GM23338 (cell line): ENCODE measurements around the gene TSHZ2. TPM values are rescaled to one million over a fixed set of nuclear protein-coding genes. Genes with fewer than 3 reads are reported as not detected.

ENCODE experiments used
- ATAC-seq: fragments of 200-7000 bp; cut with Tn5 transposase; 3 replicates; pipeline ENCODE4 v1.9.1; 2020
- DNase-seq: peaks from one replicate; pipeline ENCODE4 v3.0.0-alpha.2; 2015; ENCODE audit warnings: low spot score
- H2AFZ ChIP-seq: fragments of 200-600 bp; sonication (generic); 2 replicates; pipeline ENCODE4 v1.8.0; 2016; ENCODE audit warnings: antibody characterized with exemption, mild to moderate bottlenecking, moderate library complexity
- H3F3A ChIP-seq: fragments of 200-600 bp; sonication (generic); replicated peaks from 2 replicates; pipeline ENCODE4 v1.8.0; 2017; ENCODE audit warnings: antibody characterized with exemption, mixed run types, low read depth
- H3K27ac ChIP-seq: fragments of 200-600 bp; sonication (generic); 2 replicates; pipeline ENCODE4 v1.6.1; 2016; ENCODE audit warnings: low read depth
- H3K27me3 ChIP-seq: fragments of 200-600 bp; sonication (generic); 2 replicates; pipeline ENCODE4 v1.8.0; 2016; ENCODE audit warnings: mild to moderate bottlenecking, mixed run types, moderate library complexity; ENCODE audit not compliant: insufficient read depth
- H3K36me3 ChIP-seq: fragments of 200-600 bp; sonication (generic); 2 replicates; pipeline ENCODE4 v1.8.0; 2016; ENCODE audit warnings: mild to moderate bottlenecking; ENCODE audit not compliant: insufficient read depth
- H3K4me1 ChIP-seq: fragments of 200-600 bp; sonication (generic); 2 replicates; pipeline ENCODE4 v1.8.0; 2016; ENCODE audit warnings: mild to moderate bottlenecking, moderate library complexity; ENCODE audit not compliant: insufficient read depth
- H3K4me2 ChIP-seq: fragments of 200-600 bp; sonication (generic); 2 replicates; pipeline ENCODE4 v1.7.1; 2017; ENCODE audit warnings: mixed run types
- H3K4me3 ChIP-seq: fragments of 200-600 bp; sonication (generic); 2 replicates; pipeline ENCODE4 v1.6.1; 2016; ENCODE audit warnings: mixed run types
- H3K79me2 ChIP-seq: fragments of 200-600 bp; sonication (generic); replicated peaks from 2 replicates; pipeline ENCODE4 v1.8.0; 2017; ENCODE audit warnings: mild to moderate bottlenecking; ENCODE audit not compliant: insufficient read depth
- H3K9me2 ChIP-seq: fragments of 200-600 bp; sonication (generic); 2 replicates; pipeline ENCODE4 v1.8.0; 2017; ENCODE audit not compliant: insufficient read depth
- H4K20me1 ChIP-seq: fragments of 200-600 bp; sonication (generic); replicated peaks from 2 replicates; pipeline ENCODE4 v1.8.0; 2017; ENCODE audit warnings: mild to moderate bottlenecking; ENCODE audit not compliant: insufficient read depth
- H3K27ac Mint-ChIP-seq: 2 replicates; pipeline ENCODE4 v1.8.0; 2020; ENCODE audit warnings: inconsistent platforms, mild to moderate bottlenecking, moderate library complexity, mixed read lengths
- H3K27me3 Mint-ChIP-seq: 3 replicates; pipeline ENCODE4 v1.8.0; 2022; ENCODE audit warnings: low read depth, mild to moderate bottlenecking, moderate library complexity, mixed read lengths, inconsistent platforms; ENCODE audit not compliant: insufficient read depth, poor library complexity
- H3K36me3 Mint-ChIP-seq: 3 replicates; pipeline ENCODE4 v1.8.0; 2021; ENCODE audit warnings: low read depth, mild to moderate bottlenecking, inconsistent platforms, moderate library complexity, mixed read lengths
- H3K4me1 Mint-ChIP-seq: 3 replicates; pipeline ENCODE4 v1.8.0; 2020; ENCODE audit warnings: mild to moderate bottlenecking, inconsistent platforms, mixed read lengths
- H3K4me3 Mint-ChIP-seq: 3 replicates; pipeline ENCODE4 v1.8.0; 2021; ENCODE audit warnings: moderate library complexity, mild to moderate bottlenecking, inconsistent platforms, mixed read lengths
- H3K9me3 Mint-ChIP-seq: 3 replicates; pipeline ENCODE4 v1.8.0; 2020; ENCODE audit warnings: moderate library complexity, mild to moderate bottlenecking, inconsistent platforms, mixed read lengths
- CREB1 ChIP-seq: fragments of 250-450 bp; sonication (Bioruptor Pico); IDR thresholded peaks from 2 replicates; pipeline ENCODE4 v1.5.0; 2020; ENCODE audit warnings: low read depth, mild to moderate bottlenecking, moderate library complexity
- ETS1 ChIP-seq: IDR thresholded peaks from 2 replicates; pipeline ENCODE4 v1.6.1; 2016; ENCODE audit warnings: antibody characterized with exemption
- EZH2 ChIP-seq: fragments of 200-600 bp; sonication (generic); IDR thresholded peaks from one replicate; pipeline ENCODE4 v1.8.0; 2017; ENCODE audit warnings: antibody characterized with exemption, mild to moderate bottlenecking, low read depth; ENCODE audit not compliant: unreplicated experiment
- JUNB ChIP-seq: IDR thresholded peaks from one replicate; pipeline ENCODE4 v1.6.1; 2016; ENCODE audit warnings: antibody characterized with exemption; ENCODE audit not compliant: unreplicated experiment
- NANOG ChIP-seq: IDR thresholded peaks from 2 replicates; pipeline ENCODE4 v1.6.1; 2016; ENCODE audit warnings: antibody characterized with exemption, borderline replicate concordance
- POLR2AphosphoS5 ChIP-seq: IDR thresholded peaks from 2 replicates; pipeline ENCODE4 v1.6.1; 2016; ENCODE audit warnings: antibody characterized with exemption, low read depth
- REST ChIP-seq: IDR thresholded peaks from one replicate; pipeline ENCODE4 v1.6.1; 2018; ENCODE audit warnings: antibody characterized with exemption; ENCODE audit not compliant: unreplicated experiment
- STAT1 ChIP-seq: IDR thresholded peaks from one replicate; pipeline ENCODE4 v1.6.1; 2016; ENCODE audit warnings: antibody characterized with exemption; ENCODE audit not compliant: unreplicated experiment
- ZNF114 ChIP-seq: fragments of 250-450 bp; sonication (Bioruptor Pico); IDR thresholded peaks from 2 replicates; pipeline ENCODE4 v1.5.0; 2020; ENCODE audit warnings: mild to moderate bottlenecking, moderate library complexity
- polyA plus RNA-seq: library from polyadenylated mRNA; unstranded; fragments of >200 nt; fragmentation: Nextera tagmentation; extraction: Ambion mirVana; gene quantifications from 2 replicates; pipeline ENCODE4 v1.2.1, GENCODE V29; 2016
- total RNA-seq: library from RNA; depleted of rRNA; stranded (reverse); fragments of >200 nt; shearing (Covaris generic); gene quantifications from 2 replicates; pipeline ENCODE4 v1.2.3, GENCODE V29; 2014

The TSHZ2 gene
- total and polyA plus RNA-seq, 2 experiments from 2014 or later: 0.49 to 1.3 TPM

GRCh38 chr20:53360852-53361251, 388.7 kb downstream of the TSHZ2 start:
- H3K4me1 Mint-ChIP-seq: peaks cover 7% of the 10 kb centered on the region
- peaks cover 5% of the 10 kb centered on the region; the same call in 1 of the 2 replicates for H3K9me2 ChIP-seq
- H3K27ac Mint-ChIP-seq: no peak overlapping the region
- TF ChIP-seq ETS1 (no peak), CREB1 (CRISPR knock-in tag) (no peak), POLR2AphosphoS5 (no peak)
- H3K4me3 ChIP-seq: no peak overlapping the region
- no peaks in the 10 kb centered on the region for H3K27me3 ChIP-seq
- no peaks in the 10 kb centered on the region for H3K79me2 ChIP-seq
- no peaks in the 10 kb centered on the region; the same call in 2 of the 3 replicates for H3K36me3 Mint-ChIP-seq
- peaks cover 5% of the 10 kb centered on the region; the same call in 1 of the 3 replicates for H3K9me3 Mint-ChIP-seq
- no peak overlapping the region for H3K4me2 ChIP-seq
- no peaks in the 10 kb centered on the region for H3K36me3 ChIP-seq
- no peak overlapping the region for H3K4me3 Mint-ChIP-seq
- no peaks in the 10 kb centered on the region for H3K4me1 ChIP-seq
- H3K27ac ChIP-seq: no peak overlapping the region
- H2AFZ ChIP-seq: peak overlapping the region; percentile 8; the same call in 1 of the 2 replicates
- ATAC-seq: no peak
- DNase-seq: no peak
- H4K20me1 ChIP-seq: no peaks in the 10 kb centered on the region
- H3F3A ChIP-seq: no peaks in the 10 kb centered on the region
- H3K27me3 Mint-ChIP-seq: peaks cover 5% of the 10 kb centered on the region

GRCh38 chr20:53362736-53363135, 390.6 kb downstream of the TSHZ2 start:
- Histone ChIP-seq H3K36me3 (no peaks in the 10 kb centered on the region), H3K9me2 (peaks cover 5% of the 10 kb centered on the region; the same call in 1 of the 2 replicates), H3K4me2 (no peak overlapping the region), H3K27me3 (no peaks in the 10 kb centered on the region), H3F3A (no peaks in the 10 kb centered on the region), H3K27ac (no peak overlapping the region), H2AFZ (no peak overlapping the region), H3K4me1 (no peaks in the 10 kb centered on the region), H4K20me1 (no peaks in the 10 kb centered on the region), H3K79me2 (no peaks in the 10 kb centered on the region), H3K4me3 (no peak overlapping the region)
- ATAC-seq (no peak), DNase-seq (no peak)
- H3K27ac Mint-ChIP-seq: no peak overlapping the region
- no peaks in the 10 kb centered on the region for H3K9me3 Mint-ChIP-seq
- no peaks in the 10 kb centered on the region for H3K36me3 Mint-ChIP-seq
- peaks cover 7% of the 10 kb centered on the region for H3K4me1 Mint-ChIP-seq
- peaks cover 5% of the 10 kb centered on the region for H3K27me3 Mint-ChIP-seq
- H3K4me3 Mint-ChIP-seq: no peak overlapping the region
- TF ChIP-seq EZH2 (no peak), JUNB (no peak), NANOG (no peak)

GRCh38 chr20:53364646-53365045, 392.5 kb downstream of the TSHZ2 start:
- no peak overlapping the region for H2AFZ ChIP-seq
- ATAC-seq: no peak
- peaks cover 5% of the 10 kb centered on the region; the same call in 1 of the 2 replicates for H3K9me2 ChIP-seq
- H3K9me3 Mint-ChIP-seq: no peaks in the 10 kb centered on the region
- H3K27ac ChIP-seq: no peak overlapping the region
- no peaks in the 10 kb centered on the region for H3K27me3 ChIP-seq
- H3K4me1 Mint-ChIP-seq: peaks cover 7% of the 10 kb centered on the region
- H4K20me1 ChIP-seq: no peaks in the 10 kb centered on the region
- H3K36me3 ChIP-seq: no peaks in the 10 kb centered on the region
- TF ChIP-seq STAT1: no peak
- no peak for TF ChIP-seq ZNF114 (CRISPR knock-in tag)
- TF ChIP-seq EZH2: no peak
- TF ChIP-seq CREB1 (CRISPR knock-in tag): no peak
- no peak for TF ChIP-seq REST
- no peak for TF ChIP-seq NANOG
- TF ChIP-seq POLR2AphosphoS5: no peak
- no peak for TF ChIP-seq ETS1
- H3K79me2 ChIP-seq: no peaks in the 10 kb centered on the region
- H3K4me3 Mint-ChIP-seq: no peak overlapping the region
- no peaks in the 10 kb centered on the region for H3K4me1 ChIP-seq
- no peaks in the 10 kb centered on the region for H3F3A ChIP-seq
- H3K4me3 ChIP-seq: no peak overlapping the region
- no peaks in the 10 kb centered on the region for H3K36me3 Mint-ChIP-seq
- H3K27ac Mint-ChIP-seq: no peak overlapping the region; the same call in 1 of the 2 replicates
- peaks cover 2% of the 10 kb centered on the region for H3K27me3 Mint-ChIP-seq
- H3K4me2 ChIP-seq: no peak overlapping the region
- DNase-seq: no peak
